SIG-M5 (cell line): ENCODE results near the gene ZNF407.

ENCODE experiments used
- DNase-seq: peaks from one replicate; lab custom pipeline; 2025; lab: John Stamatoyannopoulos, UW

The ZNF407 gene

DNA sequence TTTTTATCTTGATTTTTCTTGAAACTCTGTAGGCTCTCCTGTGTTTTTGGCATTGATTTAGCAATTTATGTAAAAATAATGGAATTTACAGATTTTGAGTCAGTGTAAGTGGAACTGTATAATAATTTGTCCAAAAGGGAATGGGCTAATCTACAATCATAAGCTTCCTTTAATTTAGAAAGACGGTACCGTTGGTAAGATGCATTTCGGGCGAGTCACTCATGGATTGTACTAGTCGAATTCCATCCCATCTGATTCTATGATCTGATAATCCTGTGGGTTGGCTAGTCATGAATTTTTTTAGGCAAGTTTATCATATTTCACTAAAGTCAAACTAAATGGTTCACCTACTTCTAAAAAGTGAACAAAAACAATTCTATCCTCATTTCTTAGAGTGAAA is 133.4 kb downstream of the ZNF407 start:
- DNase-seq, result no peak

DNA sequence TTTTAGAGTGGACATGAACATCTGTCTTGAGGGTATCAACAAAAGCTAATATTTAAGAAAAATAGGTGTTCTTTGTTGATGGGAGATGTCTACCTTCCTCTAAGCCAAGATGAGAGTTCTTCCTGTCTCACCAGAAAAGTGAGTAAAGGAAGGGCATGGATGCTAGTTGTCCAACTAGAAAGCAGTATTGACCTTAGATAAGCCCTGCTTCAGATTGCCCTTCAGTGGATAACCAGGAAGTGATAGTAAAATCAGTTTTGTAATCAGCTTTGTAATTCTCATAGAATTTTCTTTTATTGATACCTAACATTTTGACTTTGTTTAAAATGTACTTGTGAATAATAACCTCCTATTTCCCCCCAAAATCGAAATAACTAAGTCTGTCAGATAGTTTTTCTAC is 134.7 kb downstream of the ZNF407 start:
- DNase-seq, result no peak

DNA sequence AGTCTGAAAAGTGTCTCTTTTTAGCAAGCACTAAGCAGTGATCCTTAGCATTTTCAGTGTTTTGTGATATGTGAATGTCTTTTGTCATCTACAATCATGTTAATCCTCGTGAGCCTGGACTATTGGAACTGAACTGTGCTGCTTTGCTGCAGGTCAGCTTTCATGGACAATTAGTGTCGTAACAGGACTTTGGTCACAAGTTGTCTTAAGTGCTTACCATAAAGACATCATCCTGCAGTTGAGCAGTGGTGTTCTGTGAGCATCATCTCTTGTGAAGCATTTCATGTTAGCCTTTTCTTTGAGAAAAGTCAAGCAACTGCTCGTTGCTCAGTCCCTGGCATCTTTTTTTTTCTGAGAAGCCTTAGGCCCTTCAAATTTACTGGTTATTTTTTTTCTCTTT is 135.9 kb downstream of the ZNF407 start:
- no peak for DNase-seq

DNA sequence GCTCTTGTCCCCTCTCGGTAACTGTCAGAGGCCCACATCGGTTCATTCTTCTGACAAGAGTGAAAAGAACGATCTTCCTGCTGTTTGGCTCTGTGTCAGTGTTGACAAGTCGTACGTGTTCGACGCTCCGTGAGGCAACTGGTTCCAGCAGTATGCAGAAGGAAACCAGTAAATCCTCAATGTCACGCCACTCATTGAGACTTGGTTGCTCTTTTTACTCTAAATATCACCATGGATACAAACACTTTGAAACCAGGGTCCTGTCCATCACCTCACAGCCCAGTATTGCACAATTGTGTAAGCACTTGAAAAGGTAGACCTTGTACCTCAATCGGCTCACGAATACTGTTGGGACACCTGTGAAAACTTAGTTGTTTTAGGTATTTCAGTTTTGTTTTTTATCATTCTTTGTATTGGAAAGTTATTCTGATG is 136.4 kb downstream of the ZNF407 start:
- no peak for DNase-seq

DNA sequence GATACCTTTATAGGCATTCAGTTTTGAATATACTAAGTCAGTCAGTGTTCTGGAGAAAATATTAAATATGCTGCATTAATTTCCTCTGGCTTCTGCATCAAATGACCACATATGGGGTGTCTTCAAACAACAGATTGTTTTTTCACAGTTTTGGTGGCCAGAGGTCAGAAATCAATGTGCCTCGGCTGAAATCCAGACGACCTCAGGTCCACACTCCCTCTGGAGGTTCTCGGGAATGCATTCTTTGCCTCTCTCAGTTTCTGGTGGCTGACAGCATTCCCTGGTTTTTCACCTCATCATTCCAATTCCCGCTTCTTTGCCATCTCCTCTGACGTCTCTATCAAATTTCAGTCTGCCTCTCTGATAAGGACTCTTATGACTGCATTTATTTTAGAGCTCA is 142.3 kb downstream of the ZNF407 start:
- no peak for DNase-seq

DNA sequence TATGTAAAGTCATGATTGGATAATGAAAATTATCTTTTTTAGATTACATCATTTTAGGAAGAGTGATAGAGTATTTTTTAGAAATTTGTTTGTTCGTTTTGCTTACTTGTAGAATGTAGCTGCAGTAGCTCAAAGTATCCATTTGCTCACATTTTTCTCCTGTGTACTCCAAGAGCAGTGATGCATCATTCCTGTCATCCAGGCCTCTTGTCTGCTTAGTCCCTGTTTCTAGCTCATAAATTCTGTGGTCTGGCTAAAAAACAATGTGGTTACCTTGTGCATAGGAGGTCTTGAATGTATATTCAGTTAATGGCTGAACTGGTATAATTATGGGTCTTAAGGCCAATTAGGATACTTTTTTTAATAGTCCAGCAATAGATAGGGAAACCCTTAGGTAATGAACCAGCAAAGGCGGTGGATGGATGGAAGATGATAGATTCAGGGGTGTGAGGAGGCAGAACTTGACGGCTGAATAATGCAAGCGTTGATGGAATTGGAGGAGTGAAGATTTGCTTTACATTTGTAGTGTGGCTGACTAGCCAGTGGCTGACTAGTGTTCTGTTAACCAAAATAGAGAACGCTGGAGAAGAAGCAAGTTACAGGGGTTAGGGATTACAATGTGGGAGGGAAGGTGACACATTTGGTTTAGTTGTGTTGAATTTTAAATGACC is 145.0 kb downstream of the ZNF407 start:
- DNase-seq, result no peak

DNA sequence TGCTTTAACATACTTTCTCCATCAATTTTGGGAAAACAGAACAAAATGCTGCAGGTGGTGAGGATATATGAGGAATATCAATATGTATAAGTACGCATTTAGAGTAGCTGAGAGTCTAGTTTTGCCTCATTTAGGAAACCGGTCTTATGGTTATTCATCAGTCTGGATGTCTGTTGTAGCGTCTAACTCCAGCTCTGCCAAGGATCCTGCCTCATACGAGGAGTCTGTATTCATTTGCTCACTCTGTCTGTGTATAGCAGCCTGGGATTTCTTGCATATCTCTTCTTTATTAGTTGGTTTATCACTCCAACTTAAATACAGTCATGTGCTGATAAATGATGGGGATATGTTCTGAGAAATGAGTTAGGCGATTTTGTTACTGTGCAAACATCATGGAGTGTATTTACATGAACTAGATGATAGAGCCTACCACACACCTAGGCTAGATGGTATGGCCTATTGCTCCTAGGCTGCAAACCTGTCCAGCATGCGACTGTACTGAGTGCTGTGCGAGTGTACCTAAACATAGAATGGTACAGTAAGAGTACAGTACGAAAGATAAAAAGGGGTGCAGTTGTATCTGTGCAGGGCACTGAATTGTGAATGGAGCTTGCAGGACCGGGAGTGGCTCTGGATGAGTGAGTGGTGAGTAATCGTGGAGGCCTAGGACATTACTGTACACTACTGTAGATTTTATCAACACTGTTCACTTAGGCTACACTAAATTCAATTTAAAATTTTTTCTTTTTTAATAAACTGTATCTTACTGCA is 148.1 kb downstream of the ZNF407 start:
- DNase-seq, result no peak

DNA sequence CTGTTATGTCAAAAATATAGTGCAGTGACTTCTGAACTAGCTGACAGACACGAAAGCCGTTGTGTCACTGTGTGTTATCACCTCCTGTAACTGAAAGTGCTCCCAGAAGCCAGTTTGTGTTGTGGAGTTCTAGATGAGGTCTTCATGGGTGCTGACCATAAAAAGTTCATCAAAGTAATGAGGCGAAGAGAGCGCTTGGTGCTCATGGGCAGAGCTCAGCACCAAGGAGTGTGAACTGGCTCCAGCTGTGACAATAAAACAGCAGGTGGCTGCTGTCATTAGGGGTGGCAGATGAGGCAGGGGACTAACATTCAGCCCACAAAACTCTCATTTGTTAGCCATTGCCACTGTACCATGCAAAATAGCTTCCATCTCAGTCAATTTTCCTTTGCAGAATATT is 151.1 kb downstream of the ZNF407 start:
- DNase-seq, result no peak

DNA sequence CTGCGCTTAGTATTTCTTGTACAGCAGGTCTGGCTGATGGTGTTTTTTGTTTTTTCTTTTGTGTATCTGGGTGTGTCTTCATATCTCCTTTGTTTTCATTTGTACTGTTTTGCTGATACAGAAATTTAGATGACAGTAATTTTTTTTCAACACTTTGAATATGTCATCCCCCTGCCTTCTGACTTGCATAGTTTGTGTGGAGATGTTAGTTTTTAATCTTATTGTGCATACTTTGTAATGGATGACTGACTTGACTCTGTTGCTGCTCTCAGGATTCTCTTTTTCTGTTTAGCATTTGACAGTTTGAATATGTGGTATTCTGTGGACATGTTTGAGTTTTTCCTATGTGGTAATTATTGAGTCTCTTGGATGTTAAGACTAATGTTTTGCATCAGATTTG is 161.3 kb downstream of the ZNF407 start:
- no peak for DNase-seq

DNA sequence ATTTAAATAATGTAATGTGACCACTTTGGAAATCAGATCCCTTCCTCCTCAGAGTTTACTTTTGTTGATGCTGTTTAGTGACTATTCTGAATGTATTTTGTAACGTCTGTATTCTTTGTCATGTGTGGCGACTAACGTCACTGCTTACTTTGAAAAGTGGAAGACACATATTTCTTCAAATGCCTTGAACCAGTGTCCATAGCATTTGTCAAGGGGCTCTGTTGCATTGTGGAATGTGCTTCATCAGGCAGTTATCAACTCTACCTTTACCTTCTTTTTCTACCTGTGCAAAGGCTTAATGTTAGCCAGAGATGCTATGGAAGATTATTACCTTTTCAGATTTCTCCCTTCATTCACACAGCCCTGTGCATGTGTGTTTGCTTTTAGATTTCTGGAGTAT is 162.4 kb downstream of the ZNF407 start:
- no peak for DNase-seq

DNA sequence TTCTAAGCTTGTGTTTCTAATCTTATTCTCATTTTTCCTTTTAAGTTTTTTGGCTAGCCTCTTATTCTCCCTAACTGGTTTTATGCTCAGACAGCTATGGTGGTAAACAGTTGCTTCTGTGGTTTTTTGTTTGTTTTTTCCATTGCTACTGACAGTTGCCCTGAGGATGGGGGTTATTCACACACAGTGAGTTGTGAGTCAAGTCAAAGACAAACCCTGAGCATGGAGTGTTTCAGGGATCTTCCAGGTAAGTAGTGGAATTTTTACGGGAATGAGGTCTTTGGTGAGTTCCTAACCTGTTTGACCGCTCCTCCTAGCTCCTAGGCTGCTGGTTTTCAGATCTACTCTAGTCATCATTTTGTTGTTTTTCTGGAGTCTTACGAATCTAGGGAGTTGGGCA is 162.8 kb downstream of the ZNF407 start:
- DNase-seq, result no peak

DNA sequence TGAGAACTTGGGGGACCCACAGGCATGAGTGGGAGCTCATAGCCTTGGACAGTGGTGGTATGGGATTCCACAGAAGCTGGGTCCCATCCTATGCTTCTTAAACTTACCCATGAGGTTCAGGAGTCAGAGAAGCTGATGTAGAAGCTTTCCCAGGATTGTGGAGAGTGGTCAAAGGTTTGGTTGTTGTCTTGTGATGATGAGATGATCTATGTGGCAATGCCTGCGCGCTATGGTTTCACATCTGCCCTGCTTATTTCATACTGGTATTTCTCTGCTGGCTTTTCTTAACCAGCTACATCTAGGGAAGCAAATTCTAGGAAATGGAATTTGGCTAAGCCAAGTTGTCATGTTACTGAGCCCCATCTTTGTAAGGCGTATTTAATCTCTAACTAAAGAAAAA is 168.6 kb downstream of the ZNF407 start:
- DNase-seq, result no peak

DNA sequence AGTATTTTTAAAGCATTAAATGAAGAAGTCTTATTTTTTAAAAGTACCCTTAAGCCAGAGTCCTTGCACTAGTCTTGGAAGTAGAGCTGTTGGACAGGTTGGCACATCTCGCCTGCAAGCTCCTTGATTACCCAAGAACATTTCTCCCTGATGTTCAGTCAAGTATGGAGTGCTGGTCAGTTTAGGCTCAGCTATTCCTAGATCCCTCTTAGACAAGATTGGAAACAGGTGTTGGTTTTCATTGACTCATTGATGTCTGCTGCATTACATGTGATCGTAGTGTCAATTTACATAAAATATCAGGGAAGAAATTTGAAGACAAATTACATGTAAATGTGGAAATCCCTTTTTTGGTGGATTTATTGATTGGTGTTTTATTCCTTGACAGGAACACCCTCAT is 170.4 kb downstream of the ZNF407 start:
- DNase-seq, result no peak

DNA sequence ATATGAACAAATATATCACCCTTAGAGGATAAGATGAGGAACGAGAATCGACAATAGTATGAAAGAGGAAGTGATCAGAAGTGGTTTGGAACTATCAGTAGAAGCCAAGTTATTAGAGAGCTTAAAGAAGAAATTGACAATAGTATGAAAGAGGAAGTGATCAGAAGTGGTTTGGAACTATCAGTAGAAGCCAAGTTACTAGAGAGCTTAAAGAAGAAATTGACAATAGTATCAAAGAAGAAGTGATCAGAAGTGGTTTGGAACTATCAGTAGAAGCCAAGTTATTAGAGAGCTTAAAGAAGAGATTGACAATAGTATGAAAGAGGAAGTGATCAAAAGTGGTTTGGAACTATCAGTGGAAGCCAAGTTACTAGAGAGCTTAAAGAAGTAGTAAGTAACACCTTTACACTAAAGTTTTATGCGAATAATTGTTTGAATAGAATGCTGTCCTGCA is 175.5 kb downstream of the ZNF407 start:
- DNase-seq, result no peak

DNA sequence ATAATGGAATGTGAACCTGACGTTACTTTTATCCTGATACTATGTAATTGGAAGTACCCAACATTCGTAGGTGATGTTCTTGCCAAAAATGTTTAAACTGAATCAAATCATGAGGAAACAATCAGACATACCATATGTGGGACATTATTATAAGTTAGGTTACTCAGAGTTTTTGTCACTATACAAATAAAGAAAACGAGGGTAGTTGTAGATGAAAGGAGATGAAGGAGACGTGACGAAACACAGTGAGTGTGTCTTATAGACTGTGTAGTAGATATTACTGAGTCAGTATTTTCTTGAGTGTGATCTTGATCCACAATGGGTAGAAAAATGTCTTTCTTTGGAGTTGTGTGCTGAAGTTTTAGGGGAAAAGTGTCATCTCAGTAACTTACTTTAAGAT is 176.8 kb downstream of the ZNF407 start:
- no peak for DNase-seq

DNA sequence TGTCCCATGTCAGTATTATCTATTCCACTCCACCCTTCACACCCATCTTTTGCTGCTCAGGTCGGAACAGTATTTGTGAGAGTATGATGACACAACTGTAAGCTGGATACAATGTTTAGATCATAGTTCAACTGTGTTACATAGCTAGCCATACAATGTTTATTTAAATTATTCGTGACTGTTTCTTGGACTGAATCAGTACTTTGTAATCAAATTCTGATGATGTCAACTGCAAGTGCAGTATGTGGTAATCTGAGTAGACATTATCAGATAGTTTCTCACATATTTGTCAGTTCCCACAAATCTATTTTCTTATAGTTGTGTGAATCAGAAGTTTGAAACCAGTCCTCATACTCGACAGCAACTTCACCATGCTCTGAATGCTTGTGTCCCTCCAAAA is 177.6 kb downstream of the ZNF407 start:
- DNase-seq, result no peak

DNA sequence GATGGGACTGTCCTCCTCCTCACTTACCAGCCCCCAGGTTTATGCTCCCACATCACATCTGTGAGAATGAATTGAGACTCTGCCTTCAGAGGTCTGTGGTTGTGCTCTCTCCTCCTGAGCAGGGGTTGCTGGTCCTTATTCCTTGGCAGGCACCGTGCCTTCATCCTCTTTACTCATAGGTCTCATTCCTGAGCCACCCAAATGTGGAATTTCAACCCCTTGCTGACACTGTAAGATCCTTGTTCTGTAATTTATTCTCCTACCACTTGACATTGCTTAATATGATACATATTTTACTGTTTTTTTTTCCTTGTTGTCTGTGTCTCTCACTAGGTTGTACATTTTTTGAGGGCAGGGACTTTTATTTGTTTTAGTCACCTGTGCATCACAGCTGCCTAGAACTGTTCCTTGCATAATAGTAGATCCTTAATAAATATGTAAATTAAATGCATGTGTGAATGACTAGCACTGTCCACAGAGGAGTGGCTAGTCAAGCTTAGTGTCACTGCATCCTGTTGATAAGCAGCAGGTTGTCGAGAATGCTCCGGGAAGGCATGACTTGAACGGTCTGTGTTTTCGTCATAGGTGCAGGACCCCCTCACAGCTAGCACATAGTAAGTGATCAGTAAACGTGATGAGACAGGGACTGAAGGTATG is 180.6 kb downstream of the ZNF407 start:
- DNase-seq, result no peak

DNA sequence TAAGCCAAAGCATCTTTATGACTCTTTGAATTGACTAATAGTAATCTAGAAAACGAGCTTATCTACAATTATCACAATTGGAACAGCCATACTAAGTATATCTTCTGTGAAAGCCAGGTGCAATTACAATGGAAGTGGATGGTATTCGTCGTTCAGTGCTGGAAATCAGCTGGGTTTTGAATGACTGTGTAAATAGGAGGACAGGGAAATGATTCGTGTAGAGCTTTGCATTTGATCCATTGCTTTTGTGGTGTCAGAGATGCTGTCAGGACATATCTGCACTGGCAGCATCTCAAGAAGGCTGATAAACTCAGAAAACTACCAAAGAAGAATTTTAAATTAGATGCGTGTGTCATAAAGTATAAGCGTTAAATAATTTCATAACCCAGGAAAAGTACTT is 187.1 kb downstream of the ZNF407 start:
- no peak for DNase-seq

DNA sequence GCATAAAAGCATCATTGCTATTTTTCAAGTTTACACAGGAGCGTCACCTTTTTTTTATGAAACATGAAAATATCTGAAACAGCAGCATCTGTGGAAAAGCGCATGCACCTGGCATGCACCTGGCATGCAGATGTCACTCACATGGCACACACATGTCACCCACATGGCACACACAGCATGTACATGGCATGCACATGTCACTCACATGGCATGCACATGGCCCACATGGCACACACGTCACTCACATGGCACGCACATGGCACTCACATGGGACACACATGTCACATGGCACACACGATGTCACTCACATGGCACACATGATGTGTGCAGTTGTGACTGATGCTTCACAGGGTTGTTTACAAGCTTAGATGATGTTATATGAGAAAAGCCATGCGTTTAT is 188.0 kb downstream of the ZNF407 start:
- DNase-seq, result no peak

DNA sequence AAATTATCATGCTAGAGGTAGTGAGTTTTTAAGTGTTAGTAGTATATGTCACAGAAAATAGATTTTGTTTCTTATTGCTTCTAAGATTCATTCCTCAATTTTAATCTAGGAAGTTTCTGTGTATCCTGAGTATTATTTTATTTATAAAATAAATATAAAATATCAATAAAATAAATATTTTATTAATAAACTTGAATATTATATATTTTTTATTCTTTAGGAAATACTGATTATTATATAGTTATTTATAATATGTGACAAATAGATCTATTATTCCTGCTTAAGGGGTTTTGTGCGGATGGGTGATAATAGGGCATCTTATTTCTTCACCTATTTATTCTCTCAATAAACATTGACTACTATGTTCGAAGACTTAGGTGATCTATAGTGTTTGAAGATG is 191.0 kb downstream of the ZNF407 start:
- no peak for DNase-seq

DNA sequence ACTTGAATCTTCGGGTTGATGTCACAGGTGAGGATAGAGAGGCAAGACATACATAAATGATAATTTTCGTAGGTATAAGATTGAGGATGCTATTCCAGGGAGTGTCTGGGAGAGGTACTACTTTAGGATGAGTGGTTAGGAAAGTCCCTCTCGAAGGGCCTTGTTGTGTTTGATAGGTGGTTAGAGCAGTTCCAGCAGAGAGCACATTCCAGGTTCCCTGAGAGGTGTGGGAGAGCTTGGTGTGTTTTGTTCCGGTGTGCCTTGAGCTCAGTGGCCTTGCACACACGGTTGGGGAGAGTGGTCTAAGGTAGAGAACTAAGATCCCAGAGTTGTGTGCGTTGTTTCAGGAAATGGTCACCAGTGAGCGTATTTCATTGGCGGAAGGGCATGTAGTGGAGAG is 191.4 kb downstream of the ZNF407 start:
- no peak for DNase-seq

DNA sequence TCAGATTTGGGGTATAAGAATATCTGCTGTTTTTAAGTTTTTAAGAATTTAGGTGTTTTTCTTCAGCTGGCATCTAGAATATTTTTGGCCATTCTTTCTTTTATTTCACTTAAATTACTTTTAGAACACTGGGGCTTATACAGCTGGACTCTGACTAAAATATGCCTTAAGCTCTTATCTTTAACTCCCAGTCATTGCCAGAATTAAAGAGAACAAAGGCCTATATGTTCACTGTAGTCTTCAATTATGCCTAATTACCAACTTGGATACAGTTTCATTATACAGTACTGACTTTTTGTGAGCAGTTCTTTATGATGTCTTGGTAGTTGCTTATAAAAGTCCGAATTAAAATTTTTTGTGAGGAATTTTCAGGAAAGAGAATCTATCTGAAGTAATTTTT is 192.8 kb downstream of the ZNF407 start:
- no peak for DNase-seq

DNA sequence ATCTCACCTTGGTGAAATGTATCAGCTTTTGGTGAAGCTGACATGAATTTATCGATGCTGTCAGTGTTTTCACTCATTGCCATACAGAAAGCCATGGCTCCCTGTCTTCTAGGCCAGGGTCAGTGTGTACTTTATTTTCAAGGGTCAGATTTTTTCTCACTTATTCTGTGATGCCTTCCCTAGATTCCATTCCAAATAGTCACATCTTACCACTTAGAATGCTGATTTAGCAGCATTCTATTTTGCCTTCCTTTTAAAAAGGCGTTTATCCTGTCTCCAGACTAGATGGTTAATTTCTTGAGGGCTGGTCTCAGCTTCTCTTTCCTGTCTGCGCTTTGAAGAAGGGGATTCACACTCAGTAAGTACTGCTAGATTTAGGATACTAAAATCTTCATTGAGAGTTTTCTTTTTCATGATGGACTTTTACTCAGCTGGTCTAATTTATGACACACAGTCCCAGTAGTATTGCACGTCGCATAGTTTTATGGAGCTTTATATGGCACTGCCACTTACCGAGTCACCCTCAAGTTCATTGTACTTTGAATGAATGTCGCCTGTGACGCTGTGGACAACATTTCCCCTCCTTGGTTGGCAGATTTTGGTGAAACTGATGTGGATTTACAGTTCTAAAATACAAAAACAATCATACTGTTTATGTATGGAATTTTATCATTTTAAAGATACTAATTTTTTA is 194.0 kb downstream of the ZNF407 start:
- no peak for DNase-seq
